Embryonic facial prominence (tissue), 1 donor: ENCODE data around the gene CORT.
"Not testable (repeated sequence)": the region's sequence is repeated elsewhere in the genome, so short reads cannot be mapped to it uniquely, and the experiment has no call there.

Experiments
- DNase-seq: peaks from one replicate; pipeline ENCODE4 v3.0.0-alpha.2; 2016; ENCODE audit errors: extremely low spot score

The CORT gene

GRCh38 chr1:10449751-10450150 is at the start of gene CORT:
CORT (plus strand) TSS chr1:10450031; CDS start chr1:10450224, 193 bp downstream.
- DNase-seq, result no peak

- no peak for DNase-seq
Measured at GRCh38 chr1:10401281-10401680, 48.5 kb upstream of the CORT start.

GRCh38 chr1:10402729-10403274 is 47.0 kb upstream of the CORT start:
- no peak for DNase-seq

- no peak for DNase-seq
Measured at GRCh38 chr1:10407201-10407600, 42.6 kb upstream of the CORT start.

- DNase-seq, result no peak
Measured at GRCh38 chr1:10415211-10415930, 34.5 kb upstream of the CORT start.

GRCh38 chr1:10415967-10416366 is 33.9 kb upstream of the CORT start:
- not testable (repeated sequence) for DNase-seq

GRCh38 chr1:10418741-10419140 is 31.1 kb upstream of the CORT start:
- not testable (repeated sequence) for DNase-seq

- DNase-seq, result no peak
Measured at GRCh38 chr1:10419351-10419750, 30.5 kb upstream of the CORT start.

- no peak for DNase-seq
Measured at GRCh38 chr1:10421637-10422036, 28.2 kb upstream of the CORT start.

- DNase-seq, result no peak
Measured at GRCh38 chr1:10424034-10424433, 25.8 kb upstream of the CORT start.

GRCh38 chr1:10424651-10425050 is 25.2 kb upstream of the CORT start:
- no peak for DNase-seq

GRCh38 chr1:10425826-10426534 is 23.9 kb upstream of the CORT start:
- not testable (repeated sequence) for DNase-seq

GRCh38 chr1:10426535-10426848 is 23.3 kb upstream of the CORT start:
- not testable (repeated sequence) for DNase-seq

- DNase-seq, result no peak
Measured at GRCh38 chr1:10428984-10429383, 20.8 kb upstream of the CORT start.

- DNase-seq, result no peak
Measured at GRCh38 chr1:10429868-10430215, 20.0 kb upstream of the CORT start.

GRCh38 chr1:10430216-10431069 is 19.4 kb upstream of the CORT start, which contains the start of gene CENPS:
CENPS (plus strand) TSS chr1:10430433; CDS start chr1:10430518, 85 bp downstream.
- DNase-seq, result peak; percentile 66

GRCh38 chr1:10431070-10431730 is 18.6 kb upstream of the CORT start:
- DNase-seq, result no peak

- DNase-seq, result no peak
Measured at GRCh38 chr1:10432910-10433700, 16.7 kb upstream of the CORT start.

GRCh38 chr1:10433790-10434189 is 16.0 kb upstream of the CORT start:
- DNase-seq, result no peak

GRCh38 chr1:10434590-10434989 is 15.2 kb upstream of the CORT start:
- no peak for DNase-seq

- DNase-seq, result no peak
Measured at GRCh38 chr1:10437052-10437451, 12.8 kb upstream of the CORT start.
